ENCODE results near the gene SCCPDH.

DNA sequence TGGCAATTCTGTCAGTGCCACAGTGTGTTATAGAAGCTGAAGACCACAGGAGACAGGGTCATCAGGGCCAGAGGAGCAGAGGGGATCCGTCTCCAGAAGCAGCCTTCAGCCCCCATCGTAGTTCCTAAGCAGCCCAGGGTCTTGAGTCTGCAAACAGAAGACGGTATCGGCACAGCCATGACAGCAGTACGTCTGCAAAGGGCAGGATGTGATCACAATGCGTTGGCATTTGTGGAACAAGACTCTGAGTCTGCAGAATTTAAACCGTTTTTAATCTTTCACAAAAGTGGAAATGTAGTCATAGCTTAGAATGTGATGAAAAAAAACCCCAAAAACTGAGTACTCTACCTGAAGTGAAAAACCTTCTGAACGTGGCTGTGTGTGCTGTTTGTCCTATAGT lies 44.0 kb upstream of the SCCPDH start:
- TF ChIP-seq POLR2AphosphoS5 (IDR thresholded peaks at IDR 0.05; ENCODE audit: control insufficient read depth, insufficient read depth, low read depth, low read length) (no peak), POLR2A (conservative IDR thresholded peaks at IDR 0.05) (no peak), SMC3 (conservative IDR thresholded peaks at IDR 0.05; ENCODE audit: insufficient read depth, low read depth, low read length) (no peak), IFI16 (CRISPR knock-in tag; IDR thresholded peaks at IDR 0.05) (no peak), ZNF217 (CRISPR knock-in tag; IDR thresholded peaks at IDR 0.05) (no peak), SIX5 (IDR thresholded peaks at IDR 0.05; ENCODE audit: borderline replicate concordance in 1 of 2, insufficient read depth in 1 of 2, low read depth in 1 of 2, low read length in 2 of 2) (no peak), ZNF212 (CRISPR knock-in tag; IDR thresholded peaks at IDR 0.05) (no peak), IRF1 (CRISPR knock-in tag; IDR thresholded peaks at IDR 0.05; ENCODE audit: borderline replicate concordance) (no peak)
